Left ventricle myocardium inferior (tissue), 1 donor: Measurements from ENCODE around the gene PPIF. TPM values are rescaled to one million over a fixed set of nuclear protein-coding genes. Genes with fewer than 3 reads are reported as not detected.

Experiments
- DNase-seq: peaks from one replicate; pipeline ENCODE4 v3.0.0-alpha.2; 2020
- H3K27ac ChIP-seq: fragments of 200-600 bp; replicated peaks from 2 replicates; pipeline ENCODE4 v1.8.0; 2021
- H3K27me3 ChIP-seq: fragments of 200-600 bp; 2 replicates; pipeline ENCODE4 v1.8.0; 2021; ENCODE audit warnings: low read depth
- H3K36me3 ChIP-seq: fragments of 200-600 bp; 2 replicates; pipeline ENCODE4 v1.8.0; 2021
- H3K4me1 ChIP-seq: fragments of 200-600 bp; 2 replicates; pipeline ENCODE4 v1.8.0; 2021
- H3K4me3 ChIP-seq: fragments of 200-600 bp; 2 replicates; pipeline ENCODE4 v1.8.0; 2021; ENCODE audit warnings: mild to moderate bottlenecking, moderate library complexity
- H3K9me3 ChIP-seq: fragments of 200-600 bp; replicated peaks from 2 replicates; pipeline ENCODE4 v1.8.0; 2021
- intact Hi-C: fragments of 100-400 bp; cut with micrococcal nuclease; formaldehyde crosslinking; loops from one replicate; pipeline ENCODE4 v1.11.0; 2022
- total RNA-seq: library from RNA; stranded (reverse); fragmentation: NEBNext Ultra II Directional; extraction: Animal tissue kit (Norgen Biotek cat#: 25700); gene quantifications from one replicate; pipeline ENCODE4 v1.2.1, GENCODE V29; 2021
- TF ChIP-seq, protein P1 (sequence below): fragments of 200-600 bp; IDR thresholded peaks from 2 replicates; pipeline ENCODE4 v1.8.0; 2021; ENCODE audit warnings: antibody characterized with exemption, mild to moderate bottlenecking, borderline replicate concordance
- donor health status: DM: no; HTN: yes; CAD: no; lungs with severe emphysema.

The PPIF gene
- total RNA-seq, 1 donor from 2014 or later, result 150 TPM

DNA sequence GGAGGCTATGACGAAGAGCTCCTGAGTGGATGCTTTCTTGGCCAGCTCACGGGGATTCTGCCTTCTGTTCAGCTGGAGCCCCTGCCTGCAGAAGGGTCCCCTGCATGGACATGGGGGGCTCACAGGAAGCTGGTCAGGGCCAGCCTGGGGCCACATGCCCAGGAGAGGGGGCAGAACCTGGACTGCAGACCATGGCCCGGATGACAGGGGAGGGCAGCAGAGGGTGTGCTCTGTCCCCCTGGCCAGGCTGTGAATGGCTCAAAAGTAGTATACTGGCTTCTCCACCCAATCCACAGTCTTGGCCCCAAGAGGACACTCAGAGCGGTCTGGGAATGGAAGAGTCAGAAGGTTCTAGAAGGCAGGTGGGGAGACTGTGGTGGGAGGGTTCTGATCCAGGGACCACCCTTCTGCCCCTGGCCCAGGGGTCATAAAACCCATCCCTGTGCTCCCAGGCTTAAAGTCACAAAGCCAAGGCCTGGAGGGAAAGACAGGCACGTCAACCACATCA lies 40.3 kb downstream of the PPIF start:
- peaks cover 38% of the 10 kb centered on the region for H3K36me3 ChIP-seq
- H3K4me1 ChIP-seq, result peaks cover 56% of the 10 kb centered on the region
- H3K4me3 ChIP-seq, result no peak overlapping the region
- intact Hi-C loops, result no loop called here
- TF ChIP-seq, protein P1, sequence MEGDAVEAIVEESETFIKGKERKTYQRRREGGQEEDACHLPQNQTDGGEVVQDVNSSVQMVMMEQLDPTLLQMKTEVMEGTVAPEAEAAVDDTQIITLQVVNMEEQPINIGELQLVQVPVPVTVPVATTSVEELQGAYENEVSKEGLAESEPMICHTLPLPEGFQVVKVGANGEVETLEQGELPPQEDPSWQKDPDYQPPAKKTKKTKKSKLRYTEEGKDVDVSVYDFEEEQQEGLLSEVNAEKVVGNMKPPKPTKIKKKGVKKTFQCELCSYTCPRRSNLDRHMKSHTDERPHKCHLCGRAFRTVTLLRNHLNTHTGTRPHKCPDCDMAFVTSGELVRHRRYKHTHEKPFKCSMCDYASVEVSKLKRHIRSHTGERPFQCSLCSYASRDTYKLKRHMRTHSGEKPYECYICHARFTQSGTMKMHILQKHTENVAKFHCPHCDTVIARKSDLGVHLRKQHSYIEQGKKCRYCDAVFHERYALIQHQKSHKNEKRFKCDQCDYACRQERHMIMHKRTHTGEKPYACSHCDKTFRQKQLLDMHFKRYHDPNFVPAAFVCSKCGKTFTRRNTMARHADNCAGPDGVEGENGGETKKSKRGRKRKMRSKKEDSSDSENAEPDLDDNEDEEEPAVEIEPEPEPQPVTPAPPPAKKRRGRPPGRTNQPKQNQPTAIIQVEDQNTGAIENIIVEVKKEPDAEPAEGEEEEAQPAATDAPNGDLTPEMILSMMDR, result no peak
- no peaks in the 10 kb centered on the region for H3K27me3 ChIP-seq
- H3K27ac ChIP-seq, result peak overlapping the region; percentile 48
- peak; percentile 9 for DNase-seq
- H3K9me3 ChIP-seq, result no peaks in the 10 kb centered on the region

DNA sequence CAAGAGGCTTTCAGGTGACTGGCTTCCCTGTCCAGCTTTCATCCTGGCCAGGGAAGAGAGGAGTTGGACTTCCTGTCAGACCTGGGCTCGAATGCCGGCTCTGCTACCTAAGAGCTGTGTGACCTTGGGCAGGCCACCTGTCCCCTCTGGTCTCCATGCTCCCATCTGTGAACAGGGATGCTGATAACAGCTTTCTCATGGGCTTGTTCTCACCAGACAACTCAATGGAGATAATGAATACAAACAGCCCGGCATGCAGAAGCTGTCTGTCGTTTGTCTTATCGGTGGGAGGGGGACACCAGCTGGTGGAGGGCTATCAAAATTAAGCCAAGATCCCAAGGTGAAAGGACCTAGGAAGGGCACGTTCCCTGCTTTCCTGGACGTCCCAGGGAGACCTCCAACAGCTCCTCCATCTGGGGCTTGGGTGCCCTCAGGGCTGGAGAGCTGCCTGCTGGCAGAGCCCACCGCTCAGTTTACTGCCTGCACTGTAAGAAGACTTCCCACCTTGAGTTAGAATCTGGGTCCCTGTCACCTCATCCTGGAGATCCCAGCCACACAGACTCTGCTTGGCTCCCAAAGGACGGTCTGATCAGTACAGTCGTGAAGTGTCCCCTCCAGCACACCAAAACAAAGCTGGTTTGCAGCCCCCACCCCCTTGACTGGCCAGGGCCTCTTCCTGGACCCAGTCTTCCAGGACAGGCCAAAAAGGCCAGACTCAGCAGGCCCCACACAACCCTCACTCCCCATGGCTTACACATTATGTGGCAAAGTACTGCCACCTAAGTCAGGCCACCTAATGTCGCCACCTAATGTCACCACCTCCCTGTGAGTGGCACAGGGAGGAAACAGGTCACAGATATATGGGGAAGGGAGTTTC lies 40.9 kb downstream of the PPIF start:
- H3K36me3 ChIP-seq, result peaks cover 42% of the 10 kb centered on the region
- TF ChIP-seq, protein P1, result no peak
- H3K27ac ChIP-seq, result peak overlapping the region; percentile 48
- no peak overlapping the region for H3K4me3 ChIP-seq
- DNase-seq, result peak; percentile 14
- H3K27me3 ChIP-seq, result no peaks in the 10 kb centered on the region
- intact Hi-C loops, result no loop called here
- no peaks in the 10 kb centered on the region for H3K9me3 ChIP-seq
- peaks cover 58% of the 10 kb centered on the region for H3K4me1 ChIP-seq

DNA sequence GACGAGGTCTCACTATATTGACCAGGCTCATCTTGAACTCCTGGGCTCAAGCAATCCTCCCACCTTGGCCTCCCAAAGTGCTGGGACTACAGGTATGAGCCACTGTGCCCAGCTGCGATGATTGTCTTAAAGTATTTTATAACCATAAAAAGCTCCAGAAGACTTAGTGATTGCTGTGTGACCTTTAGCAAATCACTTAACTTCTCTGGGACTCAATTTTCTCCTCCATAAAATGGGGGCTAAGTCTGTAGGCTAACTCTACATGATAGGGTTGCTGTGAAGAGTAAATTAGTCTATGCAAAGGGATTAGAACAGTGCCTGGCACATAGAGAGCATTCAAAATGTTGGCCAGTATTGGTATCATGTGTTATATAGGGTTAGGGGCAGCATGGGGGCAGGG lies 42.8 kb downstream of the PPIF start:
- H3K27ac ChIP-seq, result peak overlapping the region; percentile 48
- H3K4me3 ChIP-seq, result no peak overlapping the region
- no peaks in the 10 kb centered on the region for H3K9me3 ChIP-seq
- H3K36me3 ChIP-seq, result peaks cover 54% of the 10 kb centered on the region
- intact Hi-C loops, result no loop called here
- no peak for DNase-seq
- no peaks in the 10 kb centered on the region for H3K27me3 ChIP-seq
- H3K4me1 ChIP-seq, result peaks cover 74% of the 10 kb centered on the region
- TF ChIP-seq, protein P1, result no peak

DNA sequence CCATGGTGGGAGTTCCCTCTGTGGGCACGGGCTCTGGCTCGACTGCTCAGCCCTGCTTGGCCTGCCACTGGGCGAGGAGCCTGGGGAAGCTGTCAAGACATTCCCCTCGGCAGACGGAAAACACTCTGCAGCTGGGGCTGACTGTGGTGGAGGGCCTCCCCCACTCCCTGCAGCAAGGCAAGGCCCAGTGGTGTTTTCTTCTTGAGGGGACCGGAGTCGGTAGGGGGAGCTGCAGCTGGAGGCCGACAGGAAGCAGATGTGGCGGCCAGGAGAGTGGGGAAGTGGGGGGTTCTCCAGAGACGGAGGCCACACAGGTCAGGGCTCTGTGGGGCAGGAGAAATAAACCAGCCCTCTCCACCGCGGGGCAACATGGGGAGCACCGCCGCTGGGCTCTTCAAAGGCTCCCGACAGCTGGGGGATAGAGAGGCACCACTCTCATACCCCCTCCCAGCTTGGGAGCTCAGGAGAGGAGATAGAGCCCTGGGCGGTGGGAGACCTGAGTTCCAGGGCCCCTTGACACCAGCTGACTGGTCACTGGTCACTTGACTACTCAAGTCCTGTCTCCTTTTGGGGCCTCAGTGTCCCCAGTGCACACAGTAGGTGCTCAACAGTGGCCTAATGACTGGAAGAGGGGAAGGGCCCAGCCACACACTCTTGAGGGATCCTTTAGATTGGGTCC lies 43.4 kb downstream of the PPIF start:
- Histone ChIP-seq H3K36me3 (peaks cover 48% of the 10 kb centered on the region), H3K9me3 (no peaks in the 10 kb centered on the region), H3K4me3 (no peak overlapping the region), H3K27ac (peak overlapping the region; percentile 8), H3K4me1 (peaks cover 75% of the 10 kb centered on the region), H3K27me3 (no peaks in the 10 kb centered on the region)
- intact Hi-C loops, result no loop called here
- TF ChIP-seq, protein P1, result no peak
- DNase-seq, result peak; percentile 19

DNA sequence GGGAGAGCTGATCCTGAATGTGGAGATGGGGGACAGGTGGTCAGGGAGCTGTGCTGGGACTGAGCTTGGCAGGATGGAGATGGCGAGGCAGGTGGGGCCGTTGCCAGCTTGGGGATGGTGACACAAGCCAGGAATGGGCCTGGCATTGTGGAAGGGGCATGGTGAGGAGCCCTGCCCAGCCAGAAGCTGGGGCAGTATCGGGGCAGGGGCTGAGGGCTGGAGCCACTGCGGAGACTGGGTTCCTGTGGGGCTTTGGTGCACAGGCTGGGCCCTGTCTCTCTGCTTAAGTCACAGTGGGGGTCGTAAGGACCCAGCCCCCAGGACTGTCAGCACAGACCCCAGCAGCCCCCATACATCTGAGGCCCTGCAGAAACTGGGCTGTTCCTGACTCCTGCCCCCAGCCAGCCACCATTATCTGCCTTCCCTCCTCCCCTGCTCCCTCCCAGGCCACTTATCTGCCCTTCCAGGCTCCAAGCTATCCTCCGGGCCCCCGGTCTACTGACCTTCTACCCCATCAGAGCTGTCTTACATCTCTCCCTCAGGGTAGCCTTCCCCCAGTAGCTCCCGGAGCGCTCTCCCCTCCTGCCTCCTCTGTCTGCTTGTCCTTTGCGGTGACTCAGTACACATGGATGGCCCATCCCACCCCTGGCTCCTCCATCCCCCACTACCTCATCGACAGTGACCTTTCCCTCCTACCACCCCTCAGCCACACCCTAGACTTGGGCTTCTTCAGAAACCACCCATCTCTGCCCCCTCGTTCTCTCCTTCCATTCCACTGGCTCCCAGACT lies 44.2 kb downstream of the PPIF start:
- H3K9me3 ChIP-seq, result no peaks in the 10 kb centered on the region
- H3K27ac ChIP-seq, result peak overlapping the region; percentile 17
- H3K4me3 ChIP-seq, result no peak overlapping the region
- H3K27me3 ChIP-seq, result no peaks in the 10 kb centered on the region
- peak; percentile 22 for DNase-seq
- intact Hi-C loops, result no loop called here
- peaks cover 41% of the 10 kb centered on the region for H3K36me3 ChIP-seq
- TF ChIP-seq, protein P1, result no peak
- H3K4me1 ChIP-seq, result peaks cover 75% of the 10 kb centered on the region
